GM12892 (cell line): ENCODE results near the gene NOXO1.

Source experiments
- DNase-seq: peaks from one replicate; pipeline ENCODE4 v3.0.0; 2011; ENCODE audit not compliant: insufficient read length
- FAIRE-seq: peaks from 2 replicates; lab custom pipeline; 2011; peaks lifted over from hg19 to GRCh38; lab: Jason Lieb, UNC
- POLR2A ChIP-seq: IDR thresholded peaks from 2 replicates; pipeline ENCODE4 v1.6.1; 2011; ENCODE audit warnings: low read depth, low read length, control low read depth
- POLR2AphosphoS5 ChIP-seq: IDR thresholded peaks from 2 replicates; pipeline ENCODE4 v1.6.1; 2011; ENCODE audit warnings: low read depth, low read length, control low read depth
- TAF1 ChIP-seq: IDR thresholded peaks from 2 replicates; pipeline ENCODE4 v1.6.1; 2011; ENCODE audit warnings: low read depth, mild to moderate bottlenecking, control low read depth, low read length, borderline replicate concordance

NOXO1 gene

DNA sequence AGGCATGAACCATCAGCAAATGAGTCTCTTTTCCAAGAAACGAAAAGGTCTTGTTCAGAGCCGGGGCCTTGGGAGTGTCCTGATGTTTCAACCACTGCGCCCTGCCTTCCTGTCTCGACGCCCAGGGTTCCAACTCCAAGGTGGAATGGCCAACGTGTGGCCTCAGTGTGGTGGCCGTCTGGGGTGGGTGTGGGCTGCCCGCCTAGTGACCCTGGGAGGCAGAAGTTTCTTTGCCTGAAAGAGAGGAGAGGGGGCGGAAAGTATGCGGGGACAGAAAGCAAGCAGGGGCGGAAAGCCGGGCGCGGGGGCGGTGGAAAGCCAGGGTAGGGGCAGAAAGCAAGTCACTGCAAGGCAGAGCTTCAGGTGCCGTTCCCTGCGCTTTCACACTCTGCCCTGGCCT is 42.4 kb downstream of the NOXO1 start:
- TF ChIP-seq TAF1 (no peak), POLR2AphosphoS5 (no peak)
- DNase-seq (no peak), FAIRE-seq (no peak)

GRCh38 chr16:1938316-1938715 is 43.0 kb downstream of the NOXO1 start:
- DNase-seq: no peak
- no peak for TF ChIP-seq TAF1
- no peak for TF ChIP-seq POLR2AphosphoS5
- no peak for TF ChIP-seq POLR2A
- no peak for FAIRE-seq

- TF ChIP-seq POLR2A (no peak), POLR2AphosphoS5 (no peak), TAF1 (no peak)
- DNase-seq (no peak), FAIRE-seq (no peak)
These were observed 44.3 kb downstream of the NOXO1 start for GRCh38 chr16:1936945-1937479.

GRCh38 chr16:1933097-1933661 is 48.1 kb downstream of the NOXO1 start:
- TF ChIP-seq POLR2A (no peak), TAF1 (no peak), POLR2AphosphoS5 (no peak)
- DNase-seq (no peak), FAIRE-seq (no peak)

- TF ChIP-seq POLR2AphosphoS5: no peak
- no peak for TF ChIP-seq POLR2A
- TF ChIP-seq TAF1: no peak
- DNase-seq (no peak), FAIRE-seq (no peak)
These were observed 48.9 kb downstream of the NOXO1 start for GRCh38 chr16:1932050-1933028.

- DNase-seq (no peak), FAIRE-seq (no peak)
- TF ChIP-seq POLR2AphosphoS5 (no peak), TAF1 (no peak), POLR2A (no peak)
These were observed 50.9 kb downstream of the NOXO1 start for GRCh38 chr16:1930338-1930720.

GRCh38 chr16:1929578-1930337 is 51.5 kb downstream of the NOXO1 start:
- FAIRE-seq: peak; percentile 98
- peak; percentile 99 for DNase-seq
- TF ChIP-seq POLR2A: no peak
- TF ChIP-seq POLR2AphosphoS5: no peak
- TF ChIP-seq TAF1: no peak

DNA sequence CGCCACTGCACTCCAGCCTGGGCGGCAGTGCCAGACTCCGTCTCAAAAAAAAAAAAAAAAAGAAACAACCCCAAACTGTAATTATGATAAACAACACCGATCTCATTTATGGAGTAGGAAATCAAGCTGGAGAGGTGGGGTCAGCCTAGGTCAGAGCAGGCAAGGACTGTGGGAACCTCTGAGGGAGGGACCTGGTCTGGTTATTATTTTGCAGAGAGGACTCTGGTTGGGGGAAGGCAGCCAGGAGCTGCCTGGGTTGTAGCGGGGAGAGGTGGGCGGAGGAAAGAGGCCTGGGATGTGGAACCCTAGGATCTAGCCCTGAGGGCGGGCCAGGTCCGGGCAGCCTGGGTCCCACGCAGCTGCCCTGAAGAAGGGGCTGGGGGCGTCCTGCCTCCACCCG is 52.2 kb downstream of the NOXO1 start:
- FAIRE-seq: peak; percentile 68
- no peak for TF ChIP-seq TAF1
- TF ChIP-seq POLR2AphosphoS5: no peak
- TF ChIP-seq POLR2A: no peak
- DNase-seq: no peak
